Gastroesophageal sphincter (tissue), 4 donors: ENCODE measurements around the gene HYAL1. TPM values are rescaled to one million over a fixed set of nuclear protein-coding genes. Genes with fewer than 3 reads are reported as not detected.

Source experiments
- ATAC-seq: fragments of 150-250 bp; one replicate; pipeline ENCODE4 v1.9.1; 2016; ENCODE audit warnings: mild to moderate bottlenecking, moderate library complexity
- H3K27ac ChIP-seq, 4 donors: fragments of 200-600 bp; sonication (generic) in 3 of 4; 1 replicate in 3 of 4; 2 replicates in 1 of 4; pipeline ENCODE4 v1.5.1; 2016 to 2019
- H3K27me3 ChIP-seq: fragments of 200-600 bp; sonication (generic); one replicate; pipeline ENCODE4 v1.5.1; 2019
- H3K36me3 ChIP-seq, 2 donors: fragments of 200-600 bp; sonication (generic); one replicate each; pipeline ENCODE4 v1.5.1; 2019; ENCODE audit warnings: control low read depth in 1 of 2
- H3K4me1 ChIP-seq, 3 donors: fragments of 200-600 bp; sonication (generic); 1 replicate in 2 of 3; 2 replicates in 1 of 3; pipeline ENCODE4 v1.5.1; 2016 to 2019; ENCODE audit warnings: control low read depth in 2 of 3
- H3K4me3 ChIP-seq, 2 donors: fragments of 200-600 bp; sonication (generic); one replicate each; pipeline ENCODE4 v1.5.1; 2019; ENCODE audit warnings: mild to moderate bottlenecking in 1 of 2, moderate library complexity in 1 of 2
- H3K9me3 ChIP-seq, 3 donors: fragments of 200-600 bp; sonication (generic); one replicate each; pipeline ENCODE4 v1.5.1; 2017 to 2019; ENCODE audit warnings: control low read depth in 2 of 3
- EP300 ChIP-seq: sonication (generic); formaldehyde crosslinking; IDR thresholded peaks from one replicate; pipeline ENCODE4 v1.6.1; 2017; ENCODE audit warnings: antibody characterized with exemption, mild to moderate bottlenecking
- POLR2A ChIP-seq, 2 donors: fragments of 450-650 bp; IDR thresholded peaks; one replicate each; pipeline ENCODE4 v1.6.1; 2017; ENCODE audit warnings: antibody characterized with exemption in 2 of 2, mild to moderate bottlenecking in 2 of 2, moderate library complexity in 1 of 2
- POLR2AphosphoS5 ChIP-seq: sonication (generic); formaldehyde crosslinking; IDR thresholded peaks from one replicate; pipeline ENCODE4 v1.6.1; 2017; ENCODE audit warnings: antibody characterized with exemption
- WGBS, 2 donors: methylation state at CpG; one replicate each; pipeline ENCODE4 v1.1.5; 2018; ENCODE audit warnings: low coverage in 1 of 2; 5-methylcytosine and 5-hydroxymethylcytosine counted together
- total RNA-seq, 4 donors: library from RNA; depleted of rRNA; stranded (reverse); fragments of >200 nt; gene quantifications; one replicate each; pipeline ENCODE4 v1.1.0, GENCODE V29; 2016
- TF ChIP-seq, protein P1 (sequence below), 4 experiments: fragments of 200-600 bp in 2 of 4; fragments of 450-650 bp in 2 of 4; sonication (generic) in 1 of 4; IDR thresholded peaks; one replicate each; pipeline ENCODE4 v1.5.1; 2017 to 2019; ENCODE audit warnings: antibody characterized with exemption in 4 of 4, mild to moderate bottlenecking in 2 of 4, moderate library complexity in 2 of 4

The HYAL1 gene
- total RNA-seq, 4 donors from 2014 or later, result 4.8 to 12.3 (median 7.9) TPM

DNA sequence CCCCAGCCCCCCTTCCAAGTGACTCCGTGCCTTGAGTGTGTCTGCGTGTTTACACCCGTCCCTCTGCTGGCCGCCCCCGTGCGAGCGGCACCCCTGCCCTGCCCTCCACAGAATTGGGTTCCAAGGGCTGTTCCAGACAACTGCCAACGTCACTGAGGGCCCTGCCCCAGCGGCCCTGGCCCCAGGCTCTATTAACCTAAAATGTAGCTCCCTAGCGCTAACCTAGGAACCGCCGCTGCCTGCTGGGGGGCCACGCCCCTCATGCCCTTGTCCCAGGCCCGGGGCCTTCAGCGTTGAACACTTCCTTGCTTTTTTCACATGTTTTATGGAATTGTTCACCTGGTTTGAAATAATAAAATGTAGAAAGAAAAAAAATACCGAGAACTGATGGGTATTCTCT, 44.4 kb downstream of the HYAL1 start:
- Histone ChIP-seq H3K4me3 (no peak overlapping the region), H3K27me3 (no peaks in the 10 kb centered on the region), H3K4me1 (peaks cover 3 to 94% (median 35%) of the 10 kb centered on the region in 3 donors), H3K9me3 (peaks cover 0 to 8% (median 0%) of the 10 kb centered on the region in 3 donors), H3K36me3 (peaks cover 0 to 51% of the 10 kb centered on the region in 2 donors), H3K27ac (peak overlapping the region; percentile 39 to 100 (median 96))
- no peak for ATAC-seq
- 56% methylated on average over 7 of the region's 16 CpGs; no CpG with 5 or more reads in 1 of the 2 donors for WGBS, 2 donors
- TF ChIP-seq, protein P1, sequence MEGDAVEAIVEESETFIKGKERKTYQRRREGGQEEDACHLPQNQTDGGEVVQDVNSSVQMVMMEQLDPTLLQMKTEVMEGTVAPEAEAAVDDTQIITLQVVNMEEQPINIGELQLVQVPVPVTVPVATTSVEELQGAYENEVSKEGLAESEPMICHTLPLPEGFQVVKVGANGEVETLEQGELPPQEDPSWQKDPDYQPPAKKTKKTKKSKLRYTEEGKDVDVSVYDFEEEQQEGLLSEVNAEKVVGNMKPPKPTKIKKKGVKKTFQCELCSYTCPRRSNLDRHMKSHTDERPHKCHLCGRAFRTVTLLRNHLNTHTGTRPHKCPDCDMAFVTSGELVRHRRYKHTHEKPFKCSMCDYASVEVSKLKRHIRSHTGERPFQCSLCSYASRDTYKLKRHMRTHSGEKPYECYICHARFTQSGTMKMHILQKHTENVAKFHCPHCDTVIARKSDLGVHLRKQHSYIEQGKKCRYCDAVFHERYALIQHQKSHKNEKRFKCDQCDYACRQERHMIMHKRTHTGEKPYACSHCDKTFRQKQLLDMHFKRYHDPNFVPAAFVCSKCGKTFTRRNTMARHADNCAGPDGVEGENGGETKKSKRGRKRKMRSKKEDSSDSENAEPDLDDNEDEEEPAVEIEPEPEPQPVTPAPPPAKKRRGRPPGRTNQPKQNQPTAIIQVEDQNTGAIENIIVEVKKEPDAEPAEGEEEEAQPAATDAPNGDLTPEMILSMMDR (IDR thresholded peaks at IDR 0.05), result peak in 1 of 4 experiments; percentile 15
- TF ChIP-seq EP300, result no peak
- TF ChIP-seq POLR2AphosphoS5, result no peak
- TF ChIP-seq POLR2A (IDR thresholded peaks at IDR 0.05), result no peak

DNA sequence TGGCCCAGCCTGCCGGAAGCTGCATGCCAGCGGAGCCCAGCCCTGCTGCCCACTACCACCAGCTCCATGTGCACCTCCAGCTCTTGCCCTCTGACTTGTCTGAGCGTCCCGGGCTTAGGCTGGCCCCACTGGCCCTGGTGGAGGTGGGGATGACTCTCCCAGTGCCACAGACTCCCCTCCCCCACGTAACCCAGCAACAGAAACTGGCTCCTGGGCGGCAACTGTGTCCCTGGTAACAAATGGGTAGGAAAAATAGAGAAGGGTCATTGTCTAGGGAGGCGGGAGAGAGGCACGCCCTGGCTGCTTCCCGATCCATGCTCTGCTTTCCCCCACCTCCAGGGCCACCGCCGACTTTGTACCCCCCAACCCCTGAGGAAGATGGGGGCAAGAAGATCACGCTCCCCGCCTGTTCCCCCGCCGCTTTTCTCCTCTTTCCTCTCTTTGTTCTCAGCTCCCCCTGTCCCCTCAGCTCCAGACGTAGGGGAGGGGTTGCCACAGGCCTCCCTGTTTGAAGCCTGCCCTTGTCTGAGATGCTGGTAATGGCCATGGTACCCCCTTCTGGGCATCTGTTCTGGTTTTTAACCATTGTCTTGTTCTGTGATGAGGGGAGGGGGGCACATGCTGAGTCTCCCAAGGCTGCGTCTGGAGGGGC, 45.2 kb downstream of the HYAL1 start:
- TF ChIP-seq EP300, result no peak
- TF ChIP-seq POLR2A (IDR thresholded peaks at IDR 0.05), result no peak
- TF ChIP-seq, protein P1 (IDR thresholded peaks at IDR 0.05), result no peak
- TF ChIP-seq POLR2AphosphoS5, result no peak
- Histone ChIP-seq H3K4me3 (no peak overlapping the region), H3K9me3 (peaks cover 0 to 8% (median 0%) of the 10 kb centered on the region in 3 donors), H3K27ac (peak overlapping the region in 3 of 4 donors; percentile 60 to 100 (median 95)), H3K36me3 (peaks cover 0 to 59% of the 10 kb centered on the region in 2 donors), H3K4me1 (peaks cover 3 to 94% (median 34%) of the 10 kb centered on the region in 3 donors), H3K27me3 (no peaks in the 10 kb centered on the region)
- no peak for ATAC-seq
- WGBS, 2 donors, result 69 to 100% methylated on average over 1 to 8 of the region's 17 CpGs

DNA sequence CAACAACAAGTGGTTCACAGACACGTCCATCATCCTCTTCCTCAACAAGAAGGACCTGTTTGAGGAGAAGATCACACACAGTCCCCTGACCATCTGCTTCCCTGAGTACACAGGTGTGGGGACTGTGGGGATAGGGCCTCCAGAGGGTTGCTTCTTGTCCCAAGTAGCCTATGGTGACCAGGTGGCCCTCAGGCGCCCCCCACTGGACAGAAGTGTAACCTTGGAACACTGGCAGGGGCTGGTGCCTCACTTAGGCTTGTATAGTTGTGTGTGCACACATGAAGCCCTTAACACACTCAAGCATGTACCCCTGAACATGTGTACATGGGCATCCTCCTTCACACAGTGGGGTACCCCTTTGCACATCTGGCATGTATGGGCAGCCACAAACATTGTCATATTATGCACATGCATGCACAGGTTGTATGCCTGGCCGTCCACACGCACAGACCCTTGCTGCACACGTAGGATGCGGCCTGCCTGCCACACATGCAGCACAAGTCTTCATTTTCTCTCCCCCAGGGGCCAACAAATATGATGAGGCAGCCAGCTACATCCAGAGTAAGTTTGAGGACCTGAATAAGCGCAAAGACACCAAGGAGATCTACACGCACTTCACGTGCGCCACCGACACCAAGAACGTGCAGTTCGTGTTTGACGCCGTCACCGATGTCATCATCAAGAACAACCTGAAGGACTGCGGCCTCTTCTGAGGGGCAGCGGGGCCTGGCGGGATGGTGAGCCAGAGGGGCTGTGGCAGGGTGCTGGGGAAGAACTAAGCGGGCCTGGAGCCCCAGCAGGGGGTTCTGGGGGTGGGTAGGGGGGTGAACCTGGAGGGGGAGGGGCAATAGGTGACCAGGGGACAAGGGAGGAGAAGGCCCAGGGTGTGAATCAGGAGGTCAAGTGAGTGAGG, 46.1 kb downstream of the HYAL1 start:
- ATAC-seq, result no peak
- H3K4me3 ChIP-seq, result no peak overlapping the region
- H3K9me3 ChIP-seq, result peaks cover 0 to 8% (median 0%) of the 10 kb centered on the region in 3 donors
- no peaks in the 10 kb centered on the region for H3K27me3 ChIP-seq
- no peak for TF ChIP-seq POLR2AphosphoS5
- TF ChIP-seq, protein P1 (IDR thresholded peaks at IDR 0.05), result peak in 3 of 4 experiments; percentile 4 to 55 (median 34)
- peak overlapping the region in 3 of 4 donors; percentile 60 to 100 (median 95) for H3K27ac ChIP-seq
- peaks cover 0 to 68% of the 10 kb centered on the region in 2 donors for H3K36me3 ChIP-seq
- H3K4me1 ChIP-seq, result peaks cover 3 to 95% (median 34%) of the 10 kb centered on the region in 3 donors
- WGBS, 2 donors, result 95 to 100% methylated on average over 1 to 12 of the region's 20 CpGs

DNA sequence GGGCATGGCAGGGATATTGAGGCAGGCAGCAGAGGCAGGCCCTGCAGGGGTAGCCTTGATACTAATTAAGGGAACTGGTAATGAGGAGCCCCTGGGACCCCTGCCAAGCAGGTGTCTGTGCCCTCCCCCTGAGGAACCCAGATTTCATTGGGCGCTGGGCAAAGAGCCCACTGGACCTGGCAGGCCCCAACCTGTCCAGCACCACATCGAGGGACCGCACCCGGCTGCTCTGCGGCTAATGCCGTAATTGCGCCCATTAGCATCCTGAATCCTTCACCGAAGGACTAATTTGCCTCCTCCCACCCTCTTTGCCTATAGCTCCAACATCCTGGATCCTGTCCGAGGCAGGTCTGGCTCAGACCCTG, 48.1 kb downstream of the HYAL1 start:
- H3K9me3 ChIP-seq, result peaks cover 0 to 8% (median 0%) of the 10 kb centered on the region in 3 donors
- H3K27me3 ChIP-seq, result no peaks in the 10 kb centered on the region
- H3K4me3 ChIP-seq, result no peak overlapping the region
- peak overlapping the region in 3 of 4 donors; percentile 76 to 100 (median 80) for H3K27ac ChIP-seq
- TF ChIP-seq POLR2AphosphoS5 (no peak), EP300 (no peak)
- TF ChIP-seq, protein P1 (IDR thresholded peaks at IDR 0.05), result no peak
- peaks cover 3 to 96% (median 39%) of the 10 kb centered on the region in 3 donors for H3K4me1 ChIP-seq
- WGBS, 2 donors, result 60% methylated on average over 3 of the region's 9 CpGs; no CpG with 5 or more reads in 1 of the 2 donors
- ATAC-seq, result no peak
- H3K36me3 ChIP-seq, result peaks cover 0 to 83% of the 10 kb centered on the region in 2 donors
